HCT116 (cell line): ENCODE measurements around the gene CFAP74. TPM values are rescaled to one million over a fixed set of nuclear protein-coding genes. Genes with fewer than 3 reads are reported as not detected.

Experiments used
- ATAC-seq: fragments of 200-7000 bp; cut with Tn5 transposase; 2 replicates; pipeline ENCODE4 v1.9.1; 2020; ENCODE audit warnings: mild to moderate bottlenecking, moderate library complexity
- BruUV-seq: library from RNA; stranded (reverse); fragments of 400-500 nt; replicated peaks from 2 replicates; lab custom pipeline; 2021; lab: Mats Ljungman, UMichigan
- CTCF ChIA-PET: fragments of 300-600 bp; sonication (Branson Sonifier 250); formaldehyde crosslinking; loops from one replicate; lab custom pipeline; 2021; ENCODE audit warnings: antibody characterized with exemption; lab: Charles Lee
- POLR2A ChIA-PET: fragments of 300-600, 350-600 bp; sonication (Branson Sonifier 250); formaldehyde crosslinking; loops from one replicate; lab custom pipeline; 2021; ENCODE audit warnings: antibody characterized with exemption; lab: Charles Lee
- RAD21 ChIA-PET, 2 experiments: fragments of 300-600 bp; sonication (Branson Sonifier 250); formaldehyde crosslinking; loops; one replicate each; lab custom pipeline; 2023; ENCODE audit warnings: low total read pairs in 2 of 2; ENCODE audit not compliant: uncharacterized antibody in 2 of 2, unreplicated experiment in 2 of 2, low non-redundant PET in 1 of 2; lab: Charles Lee
- DNase-seq: peaks from one replicate; pipeline ENCODE4 v3.0.0-alpha.2; 2010; ENCODE audit warnings: low read depth, low spot score
- H2AFZ ChIP-seq: fragments of 200-600 bp; shearing (Covaris generic), sonication (generic); 2 replicates; pipeline ENCODE4 v1.6.1; 2017; ENCODE audit warnings: low read depth, mixed run types, mixed read lengths, antibody characterized with exemption, low read length; ENCODE audit not compliant: poor library complexity, severe bottlenecking
- H3K27ac ChIP-seq: 2 replicates; pipeline ENCODE4 v1.5.1; 2012; ENCODE audit warnings: low read depth, low read length
- H3K27me3 ChIP-seq: fragments of 200-600 bp; sonication (generic); 2 replicates; pipeline ENCODE4 v1.6.1; 2016; ENCODE audit warnings: mixed run types, low read length, mixed read lengths; ENCODE audit not compliant: insufficient read depth
- H3K36me3 ChIP-seq, 2 experiments: fragments of 200-500 bp in 1 of 2; fragments of 200-600 bp in 1 of 2; sonication (Bioruptor generic) in 1 of 2; sonication (generic) in 1 of 2; 2 replicates each; pipeline versions ENCODE4 v1.5.1 to v1.6.1; 2014 to 2016; ENCODE audit warnings: low read length in 2 of 2, inconsistent platforms in 1 of 2, mixed read lengths in 1 of 2, mixed run types in 1 of 2; ENCODE audit not compliant: insufficient read depth in 2 of 2, control insufficient read depth in 1 of 2
- H3K4me1 ChIP-seq, 2 experiments: fragments of 200-600 bp in 1 of 2; sonication (generic) in 1 of 2; 2 replicates each; pipeline versions ENCODE4 v1.5.1 to v1.6.1; 2012 to 2017; ENCODE audit warnings: low read length in 2 of 2, inconsistent platforms in 1 of 2, mild to moderate bottlenecking in 1 of 2, mixed read lengths in 1 of 2, mixed run types in 1 of 2, moderate library complexity in 1 of 2; ENCODE audit not compliant: insufficient read depth in 2 of 2, control insufficient read depth in 1 of 2
- H3K4me2 ChIP-seq: fragments of 200-600 bp; sonication (generic); 2 replicates; pipeline ENCODE4 v1.6.1; 2017; ENCODE audit warnings: mixed run types, low read length, mixed read lengths
- H3K4me3 ChIP-seq, 2 experiments: fragments of 200-600 bp in 1 of 2; sonication (generic) in 1 of 2; replicated peaks in 1 of 2; 2 replicates each; pipeline ENCODE4 v1.5.1; 2011 to 2016; ENCODE audit warnings: low read length in 2 of 2, control low read depth in 1 of 2, low read depth in 1 of 2, mild to moderate bottlenecking in 1 of 2, mixed read lengths in 1 of 2, mixed run types in 1 of 2
- H3K79me2 ChIP-seq: fragments of 200-600 bp; sonication (generic); 2 replicates; pipeline ENCODE4 v1.6.1; 2017; ENCODE audit warnings: mild to moderate bottlenecking, mixed run types, low read length, moderate library complexity, mixed read lengths; ENCODE audit not compliant: insufficient read depth
- H3K9ac ChIP-seq: fragments of 200-600 bp; sonication (generic); 2 replicates; pipeline ENCODE4 v1.6.1; 2016; ENCODE audit warnings: low read length, mixed read lengths
- H3K9me2 ChIP-seq: fragments of 200-600 bp; sonication (generic), shearing (Covaris generic); 2 replicates; pipeline ENCODE4 v1.6.1; 2017; ENCODE audit warnings: mixed run types, mild to moderate bottlenecking, moderate library complexity; ENCODE audit not compliant: insufficient read depth
- H3K9me3 ChIP-seq, 2 experiments: fragments of 200-500 bp in 1 of 2; fragments of 200-600 bp in 1 of 2; sonication (Bioruptor generic) in 1 of 2; sonication (generic) in 1 of 2; 2 replicates each; pipeline ENCODE4 v1.6.1; 2014 to 2017; ENCODE audit warnings: low read length in 2 of 2, mixed read lengths in 2 of 2, inconsistent platforms in 1 of 2, low read depth in 1 of 2, mild to moderate bottlenecking in 1 of 2, mixed run types in 1 of 2, moderate library complexity in 1 of 2; ENCODE audit not compliant: control insufficient read depth in 1 of 2, insufficient read depth in 1 of 2
- H4K20me1 ChIP-seq: fragments of 200-600 bp; sonication (generic), shearing (Covaris generic); 2 replicates; pipeline ENCODE4 v1.6.1; 2017; ENCODE audit warnings: mixed run types, mild to moderate bottlenecking, moderate library complexity; ENCODE audit not compliant: insufficient read depth
- CBX3 ChIP-seq: IDR thresholded peaks from 2 replicates; pipeline ENCODE4 v1.6.1; 2012; ENCODE audit warnings: low read depth
- CEBPB ChIP-seq: IDR thresholded peaks from 2 replicates; pipeline ENCODE4 v1.6.1; 2012; ENCODE audit warnings: low read depth
- EGR1 ChIP-seq: IDR thresholded peaks from 2 replicates; pipeline ENCODE4 v1.6.1; 2012; ENCODE audit warnings: low read depth
- ELF1 ChIP-seq: IDR thresholded peaks from 2 replicates; pipeline ENCODE4 v1.6.1; 2012; ENCODE audit warnings: low read depth, borderline replicate concordance
- EZH2 ChIP-seq: fragments of 200-600 bp; sonication (generic); IDR thresholded peaks from 2 replicates; pipeline ENCODE4 v1.6.1; 2017; ENCODE audit warnings: antibody characterized with exemption, mixed run types
- EZH2phosphoT487 ChIP-seq: fragments of 200-600 bp; IDR thresholded peaks from 2 replicates; pipeline ENCODE4 v1.6.1; 2018; ENCODE audit warnings: antibody characterized with exemption, borderline replicate concordance
- FOSL1 ChIP-seq: IDR thresholded peaks from 2 replicates; pipeline ENCODE4 v1.6.1; 2012; ENCODE audit warnings: low read depth
- JUND ChIP-seq: IDR thresholded peaks from 2 replicates; pipeline ENCODE4 v1.6.1; 2012
- POLR2A ChIP-seq: IDR thresholded peaks from 2 replicates; pipeline ENCODE4 v1.7.0; 2011; ENCODE audit warnings: borderline replicate concordance; ENCODE audit not compliant: insufficient read depth, insufficient read length; ENCODE audit errors: extremely low read depth
- POLR2AphosphoS5 ChIP-seq: IDR thresholded peaks from 2 replicates; pipeline ENCODE4 v1.6.1; 2011; ENCODE audit warnings: mild to moderate bottlenecking, low read depth, low read length, moderate library complexity
- RAD21 ChIP-seq: IDR thresholded peaks from 2 replicates; pipeline ENCODE4 v1.6.1; 2012; ENCODE audit warnings: low read depth, mild to moderate bottlenecking
- SIN3A ChIP-seq: IDR thresholded peaks from 2 replicates; pipeline ENCODE4 v1.6.1; 2012; ENCODE audit warnings: low read depth
- SP1 ChIP-seq: IDR thresholded peaks from 2 replicates; pipeline ENCODE4 v1.6.1; 2012; ENCODE audit warnings: low read depth
- SRF ChIP-seq: IDR thresholded peaks from 2 replicates; pipeline ENCODE4 v1.6.1; 2012; ENCODE audit warnings: low read depth
- TCF7L2 ChIP-seq: IDR thresholded peaks from 2 replicates; pipeline ENCODE4 v1.7.0; 2011; ENCODE audit warnings: borderline replicate concordance, inconsistent platforms; ENCODE audit not compliant: insufficient read depth, insufficient read length; ENCODE audit errors: extremely low read depth
- YY1 ChIP-seq: IDR thresholded peaks from 2 replicates; pipeline ENCODE4 v1.6.1; 2011; ENCODE audit warnings: low read length, low read depth, moderate library complexity, mild to moderate bottlenecking; ENCODE audit not compliant: insufficient replicate concordance; ENCODE audit errors: extremely low read depth
- ZFX ChIP-seq: fragments of 450-650 bp; IDR thresholded peaks from 2 replicates; pipeline ENCODE4 v1.6.1; 2017
- intact Hi-C: fragments of 100-400 bp; cut with micrococcal nuclease; formaldehyde crosslinking; loops from 2 replicates; pipeline ENCODE4 v1.10.0; 2022
- total RNA-seq: library from RNA; stranded (reverse); gene quantifications from one replicate; pipeline ENCODE4 v1.2.1, GENCODE V29; 2021; ENCODE audit not compliant: unreplicated experiment
- TF ChIP-seq, protein P1 (sequence below): IDR thresholded peaks from 2 replicates; pipeline ENCODE4 v1.6.1; 2012
- TF ChIP-seq, protein P2 (sequence below): IDR thresholded peaks from 2 replicates; pipeline ENCODE4 v1.6.1; 2012
- TF ChIP-seq, protein P3 (sequence below): IDR thresholded peaks from 2 replicates; pipeline ENCODE4 v1.6.1; 2011; ENCODE audit warnings: mild to moderate bottlenecking, low read length, moderate library complexity; ENCODE audit not compliant: insufficient replicate concordance; ENCODE audit errors: extremely low read depth

Gene CFAP74
- total RNA-seq, 1 experiment from 2014 or later = 4.9 TPM

DNA sequence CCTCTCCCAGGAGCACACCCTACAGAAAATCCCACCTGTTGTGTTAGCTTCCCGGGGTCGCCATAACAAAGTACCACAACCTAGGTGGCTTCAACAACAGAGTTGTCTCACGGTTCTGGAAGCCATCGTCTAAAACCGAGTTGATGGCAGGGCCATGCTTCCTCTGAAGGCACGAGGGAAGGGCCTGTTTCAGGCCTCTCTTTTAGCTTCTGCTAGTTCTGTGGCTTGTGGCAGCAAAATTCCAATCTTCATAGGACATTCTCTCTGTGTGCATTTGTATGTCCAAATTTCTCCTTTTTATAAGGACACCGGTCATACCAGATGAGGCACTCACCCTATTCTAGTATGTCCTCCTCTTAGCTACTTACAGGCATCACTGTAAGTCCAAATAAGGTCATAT is 3.2 kb downstream of the CFAP74 start (continued):
- TF ChIP-seq CEBPB = no peak
- no peak for TF ChIP-seq EGR1
- TF ChIP-seq, protein P1, sequence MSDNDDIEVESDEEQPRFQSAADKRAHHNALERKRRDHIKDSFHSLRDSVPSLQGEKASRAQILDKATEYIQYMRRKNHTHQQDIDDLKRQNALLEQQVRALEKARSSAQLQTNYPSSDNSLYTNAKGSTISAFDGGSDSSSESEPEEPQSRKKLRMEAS = no peak
- TF ChIP-seq JUND = no peak
- TF ChIP-seq, protein P2, sequence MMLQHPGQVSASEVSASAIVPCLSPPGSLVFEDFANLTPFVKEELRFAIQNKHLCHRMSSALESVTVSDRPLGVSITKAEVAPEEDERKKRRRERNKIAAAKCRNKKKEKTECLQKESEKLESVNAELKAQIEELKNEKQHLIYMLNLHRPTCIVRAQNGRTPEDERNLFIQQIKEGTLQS = no peak

DNA sequence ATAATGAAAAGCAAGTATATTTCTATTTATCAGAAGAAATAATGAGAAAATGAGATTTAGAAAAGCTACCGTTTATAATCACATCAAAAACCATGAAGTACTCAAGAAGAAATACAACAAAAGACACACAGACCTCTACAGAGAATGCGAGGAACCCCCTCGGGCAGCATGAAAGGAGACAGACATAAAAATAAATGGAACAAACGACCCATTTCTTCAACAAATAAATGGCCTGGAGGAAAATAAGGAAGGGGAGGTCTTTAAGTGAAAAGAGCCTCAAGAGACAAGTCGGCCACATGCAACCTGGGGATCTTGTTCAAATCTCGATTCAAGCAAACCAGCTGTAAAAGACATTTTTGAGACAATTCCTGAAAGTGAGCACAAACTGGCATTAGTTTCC is 6.0 kb downstream of the CFAP74 start:
- Histone ChIP-seq H3K9me3 (no peaks in the 10 kb centered on the region), H3K4me3 (no peak overlapping the region), H3K79me2 (no peaks in the 10 kb centered on the region), H4K20me1 (no peaks in the 10 kb centered on the region), H3K9ac (no peak overlapping the region), H2AFZ (no peak overlapping the region), H3K27ac (no peak overlapping the region), H3K4me2 (no peak overlapping the region), H3K9me2 (no peaks in the 10 kb centered on the region), H3K36me3 (no peaks in the 10 kb centered on the region), H3K27me3 (no peaks in the 10 kb centered on the region), H3K4me1 (peaks cover 4 to 6% of the 10 kb centered on the region in 2 experiments; a peak in 2 of 4 replicates)
- TF ChIP-seq, protein P2 = no peak
- TF ChIP-seq SIN3A = no peak
- TF ChIP-seq, protein P1 = no peak
- TF ChIP-seq SP1 = no peak
- no peak for TF ChIP-seq CEBPB
- TF ChIP-seq, protein P3, sequence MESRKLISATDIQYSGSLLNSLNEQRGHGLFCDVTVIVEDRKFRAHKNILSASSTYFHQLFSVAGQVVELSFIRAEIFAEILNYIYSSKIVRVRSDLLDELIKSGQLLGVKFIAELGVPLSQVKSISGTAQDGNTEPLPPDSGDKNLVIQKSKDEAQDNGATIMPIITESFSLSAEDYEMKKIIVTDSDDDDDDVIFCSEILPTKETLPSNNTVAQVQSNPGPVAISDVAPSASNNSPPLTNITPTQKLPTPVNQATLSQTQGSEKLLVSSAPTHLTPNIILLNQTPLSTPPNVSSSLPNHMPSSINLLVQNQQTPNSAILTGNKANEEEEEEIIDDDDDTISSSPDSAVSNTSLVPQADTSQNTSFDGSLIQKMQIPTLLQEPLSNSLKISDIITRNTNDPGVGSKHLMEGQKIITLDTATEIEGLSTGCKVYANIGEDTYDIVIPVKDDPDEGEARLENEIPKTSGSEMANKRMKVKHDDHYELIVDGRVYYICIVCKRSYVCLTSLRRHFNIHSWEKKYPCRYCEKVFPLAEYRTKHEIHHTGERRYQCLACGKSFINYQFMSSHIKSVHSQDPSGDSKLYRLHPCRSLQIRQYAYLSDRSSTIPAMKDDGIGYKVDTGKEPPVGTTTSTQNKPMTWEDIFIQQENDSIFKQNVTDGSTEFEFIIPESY = no peak
- TF ChIP-seq POLR2A = no peak
- TF ChIP-seq CBX3 = no peak
- TF ChIP-seq EZH2phosphoT487 = no peak
- TF ChIP-seq ZFX = no peak
- no peak for TF ChIP-seq YY1
- TF ChIP-seq ELF1 = no peak
- no peak for TF ChIP-seq SRF
- no peak for TF ChIP-seq POLR2AphosphoS5
- TF ChIP-seq RAD21 = no peak
- no peak for TF ChIP-seq JUND
- no peak for TF ChIP-seq EZH2
- TF ChIP-seq TCF7L2 = no peak
- TF ChIP-seq FOSL1 = no peak
- no peak for ATAC-seq
- CTCF ChIA-PET = no interaction called here
- intact Hi-C loops = no loop called here
- BruUV-seq = no TSS peak
- no peak for DNase-seq
- POLR2A ChIA-PET = no interaction called here
- RAD21 ChIA-PET = no interaction called here
